ENCODE results near the gene FBXW4.

DNA sequence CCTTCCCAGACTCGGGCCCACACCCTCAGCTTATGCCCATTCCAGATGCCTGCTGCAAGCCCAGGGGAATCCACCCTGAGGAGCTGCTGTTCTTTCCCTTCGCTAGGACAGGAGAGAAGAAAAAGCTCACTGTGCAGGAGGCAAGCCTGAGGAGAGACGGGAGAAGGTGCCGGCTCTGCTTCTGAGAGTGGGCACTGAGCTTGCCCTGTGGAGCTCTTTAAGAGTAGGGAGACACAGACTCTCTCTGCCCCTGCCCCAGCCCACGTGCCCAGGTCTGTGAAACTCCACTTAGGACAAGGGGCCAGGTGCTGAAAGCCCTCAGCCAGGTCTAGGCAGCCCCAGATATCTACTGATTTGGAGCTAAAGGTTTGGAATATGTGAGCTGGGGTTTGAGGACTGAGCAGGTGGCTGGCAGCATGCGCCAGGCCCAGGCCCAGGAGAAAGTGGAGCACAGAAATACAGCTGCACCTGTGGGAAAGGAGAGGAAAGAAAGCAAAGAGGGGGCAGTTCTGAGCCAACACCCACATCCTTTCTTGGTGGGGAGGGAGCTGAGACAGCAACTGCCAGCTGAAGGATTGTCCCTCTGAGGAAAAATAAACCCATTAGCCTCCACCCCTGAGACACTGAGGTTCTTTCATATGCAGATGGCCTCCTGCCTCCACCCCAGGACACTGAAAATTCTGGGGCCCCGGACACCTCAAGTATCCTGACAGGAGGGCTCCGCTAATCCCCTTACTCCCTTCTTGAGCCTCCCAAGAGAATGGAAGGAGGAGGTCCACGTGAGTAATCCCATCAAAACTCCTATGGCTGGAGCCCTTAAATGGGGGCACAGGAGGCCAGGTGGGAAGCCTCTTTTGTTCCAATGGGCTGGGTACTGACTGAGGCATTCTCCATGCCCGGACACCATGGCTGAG lies 114.2 kb downstream of the FBXW4 start:
- TF ChIP-seq, protein P1, sequence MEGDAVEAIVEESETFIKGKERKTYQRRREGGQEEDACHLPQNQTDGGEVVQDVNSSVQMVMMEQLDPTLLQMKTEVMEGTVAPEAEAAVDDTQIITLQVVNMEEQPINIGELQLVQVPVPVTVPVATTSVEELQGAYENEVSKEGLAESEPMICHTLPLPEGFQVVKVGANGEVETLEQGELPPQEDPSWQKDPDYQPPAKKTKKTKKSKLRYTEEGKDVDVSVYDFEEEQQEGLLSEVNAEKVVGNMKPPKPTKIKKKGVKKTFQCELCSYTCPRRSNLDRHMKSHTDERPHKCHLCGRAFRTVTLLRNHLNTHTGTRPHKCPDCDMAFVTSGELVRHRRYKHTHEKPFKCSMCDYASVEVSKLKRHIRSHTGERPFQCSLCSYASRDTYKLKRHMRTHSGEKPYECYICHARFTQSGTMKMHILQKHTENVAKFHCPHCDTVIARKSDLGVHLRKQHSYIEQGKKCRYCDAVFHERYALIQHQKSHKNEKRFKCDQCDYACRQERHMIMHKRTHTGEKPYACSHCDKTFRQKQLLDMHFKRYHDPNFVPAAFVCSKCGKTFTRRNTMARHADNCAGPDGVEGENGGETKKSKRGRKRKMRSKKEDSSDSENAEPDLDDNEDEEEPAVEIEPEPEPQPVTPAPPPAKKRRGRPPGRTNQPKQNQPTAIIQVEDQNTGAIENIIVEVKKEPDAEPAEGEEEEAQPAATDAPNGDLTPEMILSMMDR (conservative IDR thresholded peaks at IDR 0.05; ENCODE audit: low read length): no peak
- TF ChIP-seq EZH2phosphoT487 (IDR thresholded peaks at IDR 0.05; ENCODE audit: borderline replicate concordance): no peak

All from Loucy (cell line).